ENCODE results near the gene THADA.
"Not testable (repeated sequence)": the region's sequence is repeated elsewhere in the genome, so short reads cannot be mapped to it uniquely, and the experiment has no call there.

The THADA gene

DNA sequence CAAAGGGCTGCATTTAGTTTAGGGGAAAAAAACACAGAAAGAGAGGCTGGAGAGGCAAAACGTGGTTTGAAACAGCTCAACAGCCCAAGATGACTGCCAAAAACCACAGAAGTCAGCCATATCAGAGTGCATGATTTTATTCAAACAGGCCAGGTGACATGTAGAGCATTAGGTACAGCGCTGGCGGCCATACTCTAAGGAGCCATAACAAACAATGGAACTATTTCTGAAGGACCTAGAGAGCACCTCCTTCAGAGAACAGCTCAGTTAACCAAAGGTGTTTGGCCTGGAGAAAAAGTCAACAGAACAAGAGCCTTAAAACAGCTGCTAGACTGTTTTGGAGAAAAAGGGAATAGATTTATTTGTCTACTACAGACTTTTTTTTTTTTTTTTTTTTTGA lies 2.6 kb downstream of the THADA start:
- no peak for DNase-seq

DNA sequence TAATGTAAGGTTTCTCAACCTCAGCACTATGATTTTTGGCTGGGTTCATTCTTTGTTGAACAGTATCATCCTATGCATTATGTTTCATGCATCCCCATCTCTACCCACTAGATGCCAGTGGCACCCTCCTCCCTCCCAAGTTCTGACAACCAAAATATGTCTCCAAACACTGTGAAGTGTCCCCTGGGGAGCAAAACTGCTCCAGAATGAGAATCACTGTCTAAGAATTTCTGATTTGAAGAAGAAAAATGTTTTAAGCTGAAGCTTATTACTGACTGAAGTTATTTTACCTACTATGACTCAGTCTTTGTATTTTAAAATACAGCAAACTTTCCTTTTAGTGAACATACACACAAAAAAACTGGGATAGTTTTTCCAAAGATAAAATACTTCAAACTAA lies 3.4 kb downstream of the THADA start:
- DNase-seq, result no peak

DNA sequence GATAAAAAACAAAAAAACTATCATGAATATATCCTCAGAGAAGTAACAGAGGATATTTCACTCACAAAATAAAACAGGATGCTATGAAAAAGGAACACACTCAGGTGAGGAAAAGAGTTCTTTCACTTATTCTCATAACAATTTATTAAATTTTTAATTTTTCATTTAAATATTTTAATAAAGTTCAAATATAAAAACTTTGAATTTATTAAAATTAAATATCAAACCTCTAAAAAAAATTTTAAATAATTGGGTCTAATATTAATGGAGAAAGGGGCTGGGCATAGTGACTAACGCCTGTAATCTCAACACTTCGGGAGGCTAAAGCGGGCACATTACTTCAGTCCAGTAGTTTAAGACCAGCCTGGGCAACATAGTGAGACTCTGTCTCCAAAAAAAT lies 10.1 kb downstream of the THADA start:
- no peak for DNase-seq

DNA sequence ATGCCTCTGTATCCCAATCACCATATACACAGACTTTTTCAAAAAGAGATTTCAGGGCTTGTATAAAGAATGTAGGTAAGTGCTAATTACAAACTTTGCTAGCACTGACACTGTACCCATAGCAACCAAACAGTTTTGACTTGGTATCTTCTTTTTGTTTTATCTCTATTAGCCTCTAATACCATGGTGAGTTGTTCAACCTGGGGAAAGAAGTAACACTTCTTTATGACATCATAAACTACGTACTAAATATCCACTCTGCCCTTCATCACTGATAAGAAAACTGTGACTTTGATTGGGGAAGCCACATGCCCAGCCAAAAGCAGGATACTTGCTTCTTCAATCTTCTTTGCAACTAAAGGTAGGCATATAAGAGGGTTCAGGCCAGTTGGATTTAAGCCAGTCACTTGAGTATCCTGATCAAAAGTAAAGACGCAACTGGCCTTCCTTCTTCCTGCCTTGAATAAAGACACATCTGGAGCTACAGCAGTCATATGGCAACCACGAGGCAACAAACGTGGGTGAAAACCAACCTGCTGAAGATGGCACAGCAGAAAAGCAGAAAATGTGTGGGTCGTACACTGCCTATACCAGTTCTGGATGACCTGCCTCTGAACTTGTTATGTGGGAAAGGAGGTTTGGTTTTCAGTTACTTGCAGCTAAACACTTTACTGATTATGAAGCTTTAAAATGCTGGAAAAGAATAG lies 16.4 kb downstream of the THADA start:
- DNase-seq, result no peak

DNA sequence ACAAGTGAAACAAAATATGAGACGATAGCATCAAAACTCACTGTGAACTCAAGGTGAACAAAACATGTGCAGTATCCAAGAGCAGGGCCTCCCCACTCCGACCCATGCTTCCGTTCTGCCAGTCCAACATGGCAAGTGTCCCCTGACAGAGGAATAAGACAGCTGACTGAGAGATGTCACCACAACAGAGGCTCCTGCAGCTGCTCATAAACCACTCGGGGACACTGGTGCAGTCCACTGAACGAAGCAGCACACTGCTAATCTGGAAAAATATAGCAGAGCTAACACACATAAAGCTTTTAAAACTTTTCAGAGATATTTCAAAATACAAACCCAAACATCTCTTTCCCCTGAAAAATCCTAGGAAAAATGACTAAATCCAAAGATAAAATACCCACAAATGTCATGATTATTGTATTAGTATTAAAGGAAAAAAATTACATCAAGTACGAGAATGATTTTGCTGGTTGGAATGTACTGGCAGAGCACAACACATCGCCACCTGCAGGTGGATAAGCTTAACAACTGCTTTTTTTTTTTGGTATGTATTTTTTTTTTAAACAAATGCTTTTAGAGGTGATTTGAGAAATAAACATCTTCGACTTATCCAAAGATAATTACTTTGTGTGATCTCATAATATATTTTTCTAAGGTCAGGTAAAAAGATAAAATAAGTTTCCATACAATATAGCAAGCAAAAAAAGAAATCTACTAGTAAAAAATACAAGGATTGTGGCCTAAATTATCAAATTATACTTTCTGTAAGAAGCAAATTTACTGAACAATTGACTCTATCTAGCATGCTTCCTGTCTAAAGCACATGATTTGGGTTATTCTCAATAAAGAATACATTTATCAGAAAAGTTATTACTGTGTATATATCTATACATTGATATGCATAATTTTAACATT lies 18.6 kb downstream of the THADA start:
- peak; percentile 67 for DNase-seq

DNA sequence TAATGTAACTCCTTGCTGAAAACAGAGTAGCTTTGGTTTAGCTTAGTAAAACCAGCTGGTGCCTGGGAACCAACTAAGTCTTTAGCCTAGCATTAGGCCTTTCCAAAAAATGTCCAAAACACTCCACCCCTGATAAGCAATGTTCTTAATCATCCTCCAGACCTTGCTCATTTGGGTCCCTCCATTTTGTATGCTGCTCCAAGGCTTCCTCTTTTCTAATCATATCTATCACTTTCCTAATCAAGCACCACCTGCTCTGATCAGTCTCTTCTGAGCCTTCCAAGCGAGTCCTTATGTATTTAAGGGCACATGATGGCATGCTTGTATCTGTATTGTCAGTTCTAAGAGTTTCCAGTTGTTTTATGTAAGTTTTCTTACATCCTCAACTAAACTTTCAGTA lies 23.6 kb downstream of the THADA start:
- DNase-seq, result no peak

DNA sequence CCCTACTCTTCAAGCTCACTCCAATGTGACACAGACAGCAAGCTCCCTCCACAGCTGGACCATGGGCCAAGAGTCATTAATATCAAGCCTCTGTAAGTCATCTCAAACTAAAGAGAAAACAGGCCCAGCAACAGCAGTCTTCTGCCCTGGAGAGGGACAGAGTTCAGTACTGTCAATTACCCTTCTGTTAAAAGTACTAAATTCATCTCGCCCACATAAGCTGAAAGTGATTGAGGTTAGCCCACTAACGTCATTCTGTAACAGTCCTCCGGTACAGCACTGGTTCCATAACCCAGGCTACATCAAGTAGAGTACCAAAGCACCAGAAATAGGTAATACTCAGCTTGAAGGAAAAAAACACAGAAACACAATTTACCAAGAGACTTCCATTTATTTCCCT lies 25.9 kb downstream of the THADA start:
- no peak for DNase-seq

DNA sequence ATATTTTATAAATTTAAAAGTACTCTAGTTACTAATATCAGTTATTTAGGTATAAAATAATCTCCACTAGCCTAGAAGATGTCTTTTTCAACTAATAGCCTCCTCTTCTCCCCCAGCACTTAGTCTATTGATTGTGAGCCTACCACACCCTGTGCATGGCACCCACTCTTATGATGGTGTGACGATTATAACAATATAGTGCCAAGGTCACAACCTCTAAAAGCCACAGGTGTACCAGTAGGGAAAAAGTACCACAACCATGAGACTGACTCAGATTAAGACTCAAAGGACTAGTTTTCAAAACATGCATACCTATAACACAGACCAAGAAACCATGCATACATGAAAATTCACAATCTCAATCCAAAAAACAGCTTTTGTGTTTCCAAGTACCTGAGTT lies 27.6 kb downstream of the THADA start:
- DNase-seq, result no peak

DNA sequence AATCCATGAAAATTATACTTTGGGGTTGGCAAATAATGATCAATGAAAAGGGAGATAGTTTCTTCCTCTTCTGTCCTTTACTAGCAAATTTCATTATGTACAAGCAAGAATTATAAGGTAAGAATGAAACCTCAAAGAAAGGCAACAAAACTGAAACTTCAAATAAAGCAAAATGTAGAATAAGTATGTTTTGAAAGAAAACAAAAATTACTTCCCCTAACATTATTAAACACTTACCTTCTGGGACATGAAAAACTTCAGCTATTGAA lies 29.4 kb downstream of the THADA start:
- DNase-seq, result no peak

DNA sequence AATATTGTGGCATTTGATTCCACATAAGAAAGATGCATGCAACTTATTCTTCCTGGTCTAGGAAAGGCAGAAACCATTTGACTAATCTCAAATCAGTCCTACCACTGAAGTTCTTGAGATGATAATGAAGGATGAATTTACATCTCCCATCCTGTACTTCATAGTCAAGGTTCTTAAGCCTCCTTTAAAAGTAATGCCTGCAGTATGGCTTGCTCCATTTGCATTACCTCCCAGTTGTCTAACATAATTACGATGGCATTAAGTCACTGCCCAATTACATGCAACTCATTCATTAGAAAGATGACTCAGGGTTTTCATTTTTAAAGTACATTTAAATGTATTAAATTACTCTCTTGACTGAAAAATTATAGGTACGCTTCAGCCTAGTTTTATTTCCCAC lies 32.2 kb downstream of the THADA start:
- DNase-seq, result no peak

DNA sequence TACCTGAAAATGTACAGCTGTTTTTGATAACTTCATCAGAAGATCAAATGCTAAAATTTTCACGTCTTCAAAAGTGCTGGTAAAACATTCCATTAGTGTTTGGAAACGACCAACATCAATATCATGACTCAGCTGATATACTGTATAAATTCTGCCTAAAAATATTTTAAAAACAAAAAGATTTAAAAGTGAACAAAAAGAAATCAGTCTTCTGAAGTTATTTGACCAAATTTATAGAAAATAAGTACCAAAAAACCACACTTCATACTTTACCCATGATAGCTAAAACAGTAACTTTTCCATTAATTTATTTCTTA lies 35.6 kb downstream of the THADA start:
- DNase-seq, result no peak

DNA sequence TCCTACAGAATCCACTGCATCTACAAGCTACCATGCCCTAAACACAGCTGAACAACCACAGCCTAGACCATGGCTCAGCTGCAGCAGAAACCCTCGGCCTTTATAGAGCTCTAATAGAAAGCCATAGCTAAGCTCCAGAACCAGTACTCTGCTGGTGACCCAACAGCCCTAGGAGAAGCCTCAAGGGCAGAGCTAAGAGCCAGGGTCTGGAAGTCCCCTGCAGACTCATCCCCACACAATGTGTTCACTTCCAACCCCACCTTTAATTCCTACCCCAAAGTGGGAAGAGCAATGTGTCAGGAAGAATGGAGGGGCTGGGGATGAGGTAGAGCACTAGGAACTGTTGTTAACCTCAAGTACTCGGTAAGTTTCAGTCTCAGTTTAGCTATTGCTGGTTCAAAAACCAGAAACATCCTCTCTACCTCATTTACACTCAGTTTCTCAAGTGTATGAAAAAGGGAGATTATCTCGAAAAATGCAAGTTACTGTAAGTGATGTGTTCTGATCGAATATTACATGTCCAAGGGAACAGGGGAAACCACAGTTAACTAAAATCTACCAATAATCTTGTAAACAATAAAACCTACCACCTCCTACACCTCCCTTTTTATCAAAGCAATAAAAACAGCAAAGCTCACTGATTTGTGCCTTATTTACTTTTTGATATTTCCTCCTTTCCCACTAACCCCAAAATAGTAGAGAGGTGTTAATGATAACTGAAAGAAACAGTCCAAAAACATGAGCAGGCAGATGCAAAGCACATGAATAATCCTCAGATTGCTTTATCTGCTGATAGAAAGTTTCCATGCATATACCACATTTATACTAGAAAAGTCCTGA lies 36.2 kb downstream of the THADA start:
- no peak for DNase-seq

DNA sequence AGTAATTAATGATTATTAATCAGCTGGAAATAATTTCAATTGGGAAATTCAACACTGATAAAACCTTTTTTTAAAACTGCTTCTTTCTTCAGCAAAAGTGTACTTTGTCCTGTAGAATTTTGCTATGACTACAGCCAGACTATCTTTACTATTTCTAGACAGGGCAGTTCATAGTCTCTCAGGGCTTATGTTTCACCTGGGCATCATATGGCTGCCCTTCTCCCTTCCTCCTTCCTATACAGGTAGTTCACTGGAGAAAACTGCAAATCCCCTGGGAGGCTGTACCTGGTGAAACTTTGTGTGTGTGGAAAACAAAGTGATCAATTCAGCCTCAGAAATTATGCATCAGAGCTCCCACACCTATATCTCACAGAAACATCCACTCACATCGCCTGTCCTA lies 38.6 kb downstream of the THADA start:
- no peak for DNase-seq

DNA sequence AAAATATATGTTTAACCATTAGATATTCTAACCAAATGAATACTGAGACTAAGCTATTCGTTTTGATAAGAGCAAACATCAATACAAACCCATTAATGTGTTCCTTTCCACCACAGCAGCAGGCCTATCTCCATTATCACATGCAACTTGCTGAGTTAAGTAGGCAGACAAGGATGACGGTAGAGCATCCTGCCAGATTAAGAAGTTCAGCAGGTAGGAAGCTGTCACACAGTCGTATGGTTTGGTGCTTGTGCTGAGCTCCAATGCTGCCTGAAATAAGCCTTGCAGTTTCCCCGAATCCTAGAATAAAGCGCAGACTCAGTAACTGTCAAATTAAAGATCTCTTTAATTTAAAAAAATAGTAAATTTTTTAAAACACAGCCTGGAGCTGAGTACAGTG lies 39.6 kb downstream of the THADA start:
- DNase-seq, result no peak

DNA sequence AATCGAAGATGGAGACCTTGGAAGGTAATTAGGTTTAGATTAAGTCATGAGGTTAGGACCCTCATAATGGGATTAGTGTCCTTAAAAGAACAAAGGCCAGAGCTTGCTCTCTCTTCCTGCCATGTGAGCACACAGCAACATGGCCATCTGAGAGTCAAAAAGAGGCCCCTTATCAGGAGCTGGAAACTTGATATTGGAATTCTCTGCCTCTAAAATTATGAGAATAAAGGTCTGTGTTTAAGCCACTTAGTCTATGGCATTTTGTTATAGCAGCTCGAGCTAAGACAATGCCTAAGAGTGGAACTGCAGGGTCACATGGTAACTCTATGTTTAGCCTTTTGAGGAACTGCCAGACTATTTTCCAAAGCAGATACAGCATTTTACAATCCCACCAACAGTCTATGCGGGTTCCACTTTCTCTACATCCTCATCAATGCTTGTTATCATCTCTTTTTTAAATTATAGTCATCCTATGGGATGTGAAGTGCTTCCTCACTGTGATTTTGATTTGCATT lies 42.4 kb downstream of the THADA start:
- peak in 1 of 3 donors; percentile 29 for DNase-seq

DNA sequence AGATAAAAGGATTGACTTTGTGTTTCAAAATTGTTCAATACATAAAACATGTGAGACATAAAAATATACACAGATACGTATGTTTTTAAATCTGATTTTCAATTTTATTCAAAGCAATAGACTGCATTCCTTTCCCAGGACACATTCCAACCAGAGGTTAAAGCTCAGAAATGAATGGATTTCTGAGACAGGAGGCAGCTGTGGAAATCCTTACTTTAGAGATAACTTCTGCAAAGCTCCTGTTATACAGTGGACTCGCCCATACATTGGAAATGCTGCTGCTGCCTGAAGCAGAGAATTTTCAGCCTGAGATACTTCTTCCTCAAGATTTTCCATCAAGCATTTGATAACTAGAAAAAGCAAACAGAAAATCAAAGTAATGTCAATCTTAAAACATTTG lies 43.8 kb downstream of the THADA start:
- DNase-seq, result no peak

DNA sequence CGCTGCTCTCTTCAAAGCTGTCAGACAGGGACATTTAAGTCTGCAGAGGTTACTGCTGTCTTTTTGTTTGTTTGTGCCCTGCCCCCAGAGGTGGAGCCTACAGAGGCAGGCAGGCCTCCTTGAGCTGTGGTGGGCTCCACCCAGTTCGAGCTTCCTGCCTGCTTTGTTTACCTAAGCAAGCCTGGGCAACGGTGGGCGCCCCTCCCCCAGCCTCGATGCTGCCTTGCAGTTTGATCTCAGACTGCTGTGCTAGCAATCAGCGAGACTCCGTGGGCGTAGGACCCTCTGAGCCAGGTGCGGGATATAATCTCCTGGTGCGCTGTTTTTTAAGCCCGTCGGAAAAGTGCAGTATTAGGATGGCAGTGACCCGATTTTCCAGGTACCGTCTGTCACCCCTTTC lies 47.5 kb downstream of the THADA start:
- not testable (repeated sequence) for DNase-seq

DNA sequence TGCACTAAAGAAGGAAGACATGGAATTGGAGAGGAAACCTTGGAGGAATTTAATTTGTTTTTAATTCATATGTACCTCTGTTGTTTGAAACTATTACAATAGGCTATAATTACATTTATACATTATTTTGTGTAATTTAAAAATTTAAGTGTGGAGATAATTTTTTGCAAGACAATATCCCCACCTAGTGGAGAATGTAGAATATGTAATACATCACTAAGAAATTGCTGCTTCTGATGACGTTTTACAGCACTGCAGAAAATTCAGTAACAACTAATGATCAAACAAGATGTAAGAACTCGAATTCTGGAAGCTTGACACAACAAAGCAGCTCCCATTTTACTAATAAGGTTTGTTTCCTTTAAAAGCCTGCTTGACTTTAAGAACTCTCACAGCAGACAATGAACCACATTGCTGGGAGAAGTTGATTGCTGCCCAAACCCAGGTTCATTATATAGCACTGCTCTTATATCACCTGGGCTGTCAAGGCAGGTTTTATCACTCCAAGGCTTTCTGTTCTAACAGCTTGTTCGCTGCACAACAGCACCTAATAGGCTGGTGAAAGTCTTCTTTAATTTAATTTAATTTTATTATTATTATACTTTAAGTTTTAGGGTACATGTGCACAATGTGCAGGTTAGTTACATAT lies 53.4 kb downstream of the THADA start:
- peak; percentile 50 to 86 (median 79) for DNase-seq

DNA sequence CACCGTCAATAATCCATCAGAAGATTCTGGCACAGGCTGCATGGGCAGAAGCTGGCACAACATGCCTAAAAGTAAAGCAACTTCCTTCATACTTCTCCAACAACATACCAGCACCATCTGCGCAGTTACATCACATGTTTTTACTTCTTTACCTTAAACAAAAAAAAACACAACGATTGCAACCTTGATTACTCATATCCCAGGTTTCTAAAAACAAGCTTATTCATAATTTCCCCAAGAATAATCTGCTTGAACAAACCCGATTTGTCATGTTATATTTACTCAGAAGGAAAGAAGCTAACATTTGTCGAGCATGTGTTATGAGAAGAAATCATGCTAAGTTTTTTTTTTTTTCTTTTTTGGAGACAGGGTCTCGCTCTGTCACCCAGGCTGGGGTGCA lies 54.7 kb downstream of the THADA start:
- no peak for DNase-seq

DNA sequence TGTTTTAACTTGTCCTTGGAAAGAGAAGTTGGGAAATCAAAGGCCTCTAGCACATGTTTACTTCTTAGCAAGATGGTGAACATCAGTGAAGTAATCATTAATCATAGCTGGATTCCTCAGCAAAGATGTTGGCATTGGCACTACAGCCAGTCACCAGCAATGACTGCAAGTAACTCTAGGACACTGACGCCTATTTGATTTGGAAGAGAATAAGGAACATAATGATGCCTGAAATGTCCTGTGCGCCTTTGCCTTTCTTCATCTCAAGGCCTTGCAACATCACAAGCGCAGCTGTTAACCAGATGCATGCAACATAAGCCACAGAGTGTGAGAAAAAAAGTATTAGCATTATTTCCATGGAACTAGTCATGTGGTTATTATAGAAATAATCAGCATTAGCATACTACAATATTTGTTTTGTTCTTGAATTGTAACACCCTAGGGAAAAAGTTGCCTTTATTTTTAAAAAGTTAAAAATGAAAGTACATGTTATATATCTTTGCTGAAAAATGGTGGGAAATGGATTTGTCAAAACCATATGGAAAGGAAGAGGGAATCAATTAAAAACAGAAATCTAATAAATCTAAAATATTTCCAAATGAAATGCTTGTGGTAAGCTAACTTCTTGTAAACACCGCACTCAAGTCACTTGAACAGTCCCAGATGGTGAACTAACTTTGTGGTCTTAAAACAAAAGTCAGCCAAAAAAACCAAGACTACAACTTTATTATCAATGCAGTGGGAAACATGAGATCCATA lies 55.6 kb downstream of the THADA start:
- DNase-seq, result peak; percentile 86 to 97 (median 93)

DNA sequence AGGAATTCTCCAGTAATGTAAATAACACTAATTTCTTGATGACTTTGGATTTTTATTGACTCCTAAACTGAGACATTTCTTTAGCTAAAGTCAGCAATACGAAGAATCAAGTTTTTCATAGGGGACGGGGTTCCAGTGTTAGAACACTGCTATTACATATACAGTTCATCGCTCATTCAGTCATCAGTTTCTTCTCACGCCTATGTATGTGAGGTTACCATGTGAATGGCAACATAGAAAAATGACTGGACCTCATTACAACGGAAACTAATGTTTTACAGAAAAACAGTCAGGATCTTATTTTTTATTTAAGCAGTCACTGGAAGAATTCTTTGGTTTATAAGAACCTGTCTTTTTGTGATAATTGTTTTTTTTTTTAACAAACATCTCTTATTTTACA lies 56.4 kb downstream of the THADA start:
- DNase-seq, result peak in 1 of 3 donors; percentile 30

DNA sequence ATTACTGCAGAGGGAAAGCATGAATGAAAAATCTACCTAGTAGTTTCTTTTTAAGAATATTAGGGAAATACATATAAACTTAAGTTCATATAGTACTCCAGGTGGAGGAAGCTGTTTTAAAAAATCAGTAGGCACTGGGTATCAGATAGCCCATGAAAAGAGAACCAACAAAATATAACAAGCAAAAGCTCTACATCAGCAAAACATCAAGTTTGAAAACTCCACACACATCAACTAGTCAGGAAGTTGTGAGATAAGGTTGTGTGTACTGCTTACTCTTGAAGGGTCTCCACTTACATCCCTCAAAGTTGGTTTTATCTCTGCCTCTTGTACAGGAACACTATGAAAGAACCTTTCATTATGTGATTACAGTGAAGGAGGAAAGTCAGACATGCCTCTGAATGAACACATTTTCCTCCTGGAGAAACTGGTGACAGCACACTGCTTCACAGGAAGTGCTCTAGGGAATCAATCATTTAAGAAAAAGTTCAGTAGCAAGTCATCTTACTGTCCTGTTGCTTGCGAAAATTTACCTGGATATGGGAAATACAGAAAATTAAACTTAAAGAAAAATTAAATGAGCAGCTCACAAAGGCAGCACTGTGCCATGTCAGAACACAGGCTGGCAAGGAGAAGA lies 57.7 kb downstream of the THADA start:
- no peak for DNase-seq
